Activated CD8-positive, alpha-beta memory T cell treated with anti-CD3 and anti-CD28 coated beads, Interleukin-2, amount 10 ng/mL, durations not matched to agents 7 days and 5 days (primary cell): ENCODE results near the gene FSD1. TPM values are rescaled to one million over a fixed set of nuclear protein-coding genes. Genes with fewer than 3 reads are reported as not detected.
"Not testable (repeated sequence)": the region's sequence is repeated elsewhere in the genome, so short reads cannot be mapped to it uniquely, and the experiment has no call there.

Experiments
- ATAC-seq: fragments of 150-1000 bp; cut with Tn5 transposase; one replicate; pipeline ENCODE4 v1.10.0; 2021; ENCODE audit warnings: moderate library complexity
- CTCF ChIA-PET: fragments of 350-600 bp; sonication (Branson Sonifier 250); formaldehyde crosslinking; loops from one replicate; lab custom pipeline; 2021; ENCODE audit warnings: antibody characterized with exemption; lab: Charles Lee
- DNase-seq: peaks from one replicate; pipeline ENCODE4 v3.0.0-alpha.2; 2020
- H3K27ac Mint-ChIP-seq: one replicate; pipeline ENCODE4 v1.8.0; 2021; ENCODE audit warnings: mild to moderate bottlenecking, mixed read lengths
- H3K27me3 Mint-ChIP-seq: one replicate; pipeline ENCODE4 v1.8.0; 2021; ENCODE audit warnings: mixed read lengths
- H3K36me3 Mint-ChIP-seq: one replicate; pipeline ENCODE4 v1.8.0; 2021; ENCODE audit warnings: mild to moderate bottlenecking, mixed read lengths
- H3K4me1 Mint-ChIP-seq: one replicate; pipeline ENCODE4 v1.8.0; 2021; ENCODE audit warnings: mixed read lengths
- H3K4me3 Mint-ChIP-seq: one replicate; pipeline ENCODE4 v1.8.0; 2021; ENCODE audit warnings: mild to moderate bottlenecking, moderate library complexity, mixed read lengths
- H3K9me3 Mint-ChIP-seq: one replicate; pipeline ENCODE4 v1.8.0; 2022; ENCODE audit warnings: low read depth, mixed read lengths
- total RNA-seq, 2 experiments: library from RNA; stranded (reverse); gene quantifications; one replicate each; pipeline ENCODE4 v1.2.3, GENCODE V29; 2021

Gene FSD1
- total RNA-seq, 2 experiments from 2014 or later: 24.7 to 30.6 TPM

DNA sequence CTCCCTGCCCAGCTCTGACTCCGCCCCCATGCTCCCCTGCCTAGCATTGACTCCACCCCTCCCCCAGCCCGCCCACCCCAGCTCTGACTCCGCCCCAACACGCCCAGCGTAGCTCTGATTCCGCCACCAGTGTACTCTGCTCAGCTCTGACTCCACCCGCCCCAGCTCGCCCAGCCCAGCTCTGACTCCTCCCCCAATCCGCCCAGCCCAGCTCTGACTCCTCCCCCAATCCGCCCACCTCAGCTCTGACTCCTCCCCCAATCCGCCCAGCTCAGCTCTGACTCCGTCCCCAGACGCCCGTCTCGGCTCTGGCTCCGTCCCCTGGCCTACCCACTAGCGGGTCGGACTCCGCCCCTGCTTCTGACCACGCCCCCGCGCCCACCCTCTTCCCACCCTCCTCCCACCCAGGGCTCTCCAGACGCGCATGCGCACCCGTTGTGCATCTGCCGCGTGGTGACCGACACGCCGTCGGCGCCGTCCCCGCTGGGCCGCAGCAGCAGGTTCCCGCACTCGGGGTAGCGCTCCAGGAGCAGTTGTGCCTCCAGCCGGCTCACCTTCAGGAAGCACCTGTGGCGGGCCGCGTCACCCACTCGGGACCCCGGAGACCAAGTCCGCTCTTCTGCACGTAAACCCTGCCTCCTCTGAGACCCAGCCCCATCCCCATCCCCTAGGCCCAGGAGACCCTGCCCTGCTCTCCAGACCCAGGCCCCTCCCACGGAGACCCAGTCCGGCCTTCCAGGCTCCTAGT is 24.0 kb downstream of the FSD1 start:
- Mint-ChIP-seq H3K9me3 (no peaks in the 10 kb centered on the region), H3K4me1 (peaks cover 28% of the 10 kb centered on the region), H3K4me3 (peak overlapping the region; percentile 85), H3K27ac (peak overlapping the region; percentile 87), H3K27me3 (peaks cover 8% of the 10 kb centered on the region), H3K36me3 (peaks cover 2% of the 10 kb centered on the region)
- CTCF ChIA-PET: interaction anchor here (0.9 to 1.3 kb wide), 4 partner anchors 15 to 74 kb away, joined by 3 to 6 read pairs (median 4); partner anchors contain the start of genes CHAF1A and MPND
- ATAC-seq (peak; percentile 85), DNase-seq (peak; percentile 98)

DNA sequence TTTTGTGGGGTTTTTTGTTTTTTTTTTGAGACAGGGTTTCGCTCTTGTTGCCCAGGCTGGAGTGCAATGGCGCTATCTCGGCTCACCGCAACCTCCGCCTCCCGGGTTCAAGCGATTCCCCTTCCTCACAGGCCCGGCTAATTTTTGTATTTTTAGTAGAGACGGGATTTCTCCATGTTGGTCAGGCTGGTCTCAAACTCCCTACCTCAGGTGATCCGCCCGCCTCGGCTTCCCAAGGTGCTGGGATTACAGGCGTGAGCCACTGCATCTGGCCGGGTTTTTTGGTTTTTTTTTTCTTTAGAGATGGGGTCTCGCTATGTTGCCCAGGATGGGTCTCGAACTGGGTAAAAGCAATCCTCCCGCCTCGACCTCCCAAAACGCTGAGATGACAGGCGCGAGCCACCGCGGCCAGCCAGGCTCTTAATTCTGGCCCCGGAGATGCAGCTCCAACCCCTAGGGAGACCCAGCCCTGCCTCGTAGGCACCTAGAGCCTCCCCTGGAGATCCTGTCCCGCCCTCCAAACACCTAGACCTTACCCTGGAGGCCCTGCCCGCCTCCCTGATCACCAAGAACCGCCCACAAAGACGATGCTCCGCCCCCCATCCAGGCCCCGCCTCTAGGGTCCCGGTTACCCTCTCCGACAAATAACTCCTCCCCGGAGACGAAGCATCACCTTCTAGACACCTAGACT is 24.7 kb downstream of the FSD1 start:
- ATAC-seq, CTCF ChIA-PET: not testable (repeated sequence)
- DNase-seq: peak; percentile 55

DNA sequence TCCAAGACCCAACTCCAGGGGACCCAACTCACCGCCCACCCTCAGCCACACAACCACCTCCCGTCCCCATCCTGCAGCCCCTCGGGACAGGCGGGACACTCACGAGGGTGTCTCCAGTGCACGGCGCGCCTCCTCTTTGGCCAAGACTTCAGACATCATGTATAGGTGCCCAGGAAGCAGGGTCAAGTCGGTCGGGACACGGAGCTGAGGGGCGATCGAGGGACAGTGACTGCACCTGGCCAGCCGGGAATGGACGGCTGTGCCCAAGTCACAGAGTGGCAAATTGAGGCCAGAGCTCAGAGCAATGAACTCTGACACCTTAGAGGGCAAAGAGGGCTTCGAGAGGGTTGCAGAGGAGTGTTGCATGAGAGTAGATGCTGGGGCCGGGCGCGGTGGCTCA is 25.5 kb downstream of the FSD1 start:
- H3K4me1 Mint-ChIP-seq: peaks cover 28% of the 10 kb centered on the region
- no peaks in the 10 kb centered on the region for H3K9me3 Mint-ChIP-seq
- H3K27me3 Mint-ChIP-seq: peaks cover 8% of the 10 kb centered on the region
- no peak overlapping the region for H3K4me3 Mint-ChIP-seq
- CTCF ChIA-PET: no interaction called here
- no peak for ATAC-seq
- peaks cover 2% of the 10 kb centered on the region for H3K36me3 Mint-ChIP-seq
- DNase-seq: no peak
- no peak overlapping the region for H3K27ac Mint-ChIP-seq

More for the DNA sequence above, 24.7 kb downstream of the FSD1 start:
- H3K9me3 Mint-ChIP-seq, H3K36me3 Mint-ChIP-seq, H3K27me3 Mint-ChIP-seq: not testable (repeated sequence)
- H3K4me3 Mint-ChIP-seq: peak overlapping the region; percentile 85
- peak overlapping the region; percentile 87 for H3K27ac Mint-ChIP-seq
- peaks cover 28% of the 10 kb centered on the region for H3K4me1 Mint-ChIP-seq

DNA sequence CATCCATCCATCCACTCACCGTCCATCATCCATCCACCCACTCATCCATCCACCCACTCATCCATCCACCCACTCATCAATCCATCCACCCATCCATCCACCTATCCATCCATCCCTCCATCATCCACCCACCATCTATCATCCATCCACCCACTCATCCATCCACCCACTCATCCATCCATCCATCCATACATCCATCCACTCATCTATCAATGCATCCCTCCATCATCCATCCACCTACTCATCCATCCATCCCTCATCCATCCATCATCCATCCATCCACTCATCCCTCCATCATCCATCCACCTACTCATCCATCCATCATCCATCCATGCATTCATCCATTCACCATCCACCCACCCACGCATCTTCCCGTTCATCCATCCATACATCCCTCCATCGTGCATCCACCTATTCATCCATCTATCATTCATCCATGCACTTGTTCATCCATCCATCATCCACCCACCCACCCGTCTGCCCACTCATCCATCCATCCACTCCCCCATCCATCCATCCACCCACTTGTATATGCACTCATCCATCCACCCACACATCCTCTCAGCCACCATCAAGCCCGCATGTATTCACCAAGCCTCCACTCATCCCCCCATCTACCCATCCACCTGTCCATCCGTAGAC is 30.7 kb downstream of the FSD1 start:
- Mint-ChIP-seq H3K27me3 (no peaks in the 10 kb centered on the region), H3K36me3 (peaks cover 3% of the 10 kb centered on the region), H3K4me3 (no peak overlapping the region), H3K4me1 (peaks cover 15% of the 10 kb centered on the region), H3K9me3 (peaks cover 3% of the 10 kb centered on the region), H3K27ac (no peak overlapping the region)
- CTCF ChIA-PET: interaction anchor here (1.0 kb wide), 1 partner anchor 17 kb away, joined by 3 read pairs; no protein-coding TSS in a partner anchor
- DNase-seq (no peak), ATAC-seq (no peak)

DNA sequence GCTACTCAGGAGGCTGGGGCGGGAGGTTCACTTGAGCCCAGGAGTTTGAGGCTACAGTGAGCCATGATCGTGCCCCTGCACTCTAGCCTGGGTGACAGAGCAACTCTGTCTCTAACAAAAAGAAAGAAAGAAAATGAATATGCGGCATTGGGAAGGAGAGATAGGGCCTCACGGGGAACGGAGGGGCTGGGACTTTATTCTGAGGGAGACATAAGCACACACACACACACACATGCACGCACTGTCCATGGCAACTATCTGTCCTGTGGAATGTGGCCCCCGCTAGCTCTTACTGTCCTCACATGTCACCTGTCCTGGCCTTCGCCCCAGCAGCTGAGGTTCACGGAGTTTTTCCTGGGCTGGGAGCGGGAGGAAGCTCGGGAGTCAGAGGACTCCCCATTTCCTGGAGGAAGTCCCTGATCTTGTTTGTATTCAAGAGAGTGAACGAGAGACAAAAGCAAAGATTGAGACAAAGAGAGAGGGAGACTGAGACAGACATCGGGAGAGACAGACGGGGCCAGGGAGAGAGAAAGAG is 33.6 kb downstream of the FSD1 start:
- CTCF ChIA-PET: interaction anchor here (0.6 to 2.7 kb wide), 4 partner anchors 15 to 473 kb away, joined by 3 to 15 read pairs (median 6); partner anchors contain the start of gene FSD1
- ATAC-seq (no peak), DNase-seq (no peak)
- H3K9me3 Mint-ChIP-seq: peaks cover 3% of the 10 kb centered on the region
- peaks cover 23% of the 10 kb centered on the region for H3K4me1 Mint-ChIP-seq
- H3K4me3 Mint-ChIP-seq: peak overlapping the region; percentile 87
- no peaks in the 10 kb centered on the region for H3K27me3 Mint-ChIP-seq
- H3K36me3 Mint-ChIP-seq: peaks cover 3% of the 10 kb centered on the region
- H3K27ac Mint-ChIP-seq: peak overlapping the region; percentile 83

DNA sequence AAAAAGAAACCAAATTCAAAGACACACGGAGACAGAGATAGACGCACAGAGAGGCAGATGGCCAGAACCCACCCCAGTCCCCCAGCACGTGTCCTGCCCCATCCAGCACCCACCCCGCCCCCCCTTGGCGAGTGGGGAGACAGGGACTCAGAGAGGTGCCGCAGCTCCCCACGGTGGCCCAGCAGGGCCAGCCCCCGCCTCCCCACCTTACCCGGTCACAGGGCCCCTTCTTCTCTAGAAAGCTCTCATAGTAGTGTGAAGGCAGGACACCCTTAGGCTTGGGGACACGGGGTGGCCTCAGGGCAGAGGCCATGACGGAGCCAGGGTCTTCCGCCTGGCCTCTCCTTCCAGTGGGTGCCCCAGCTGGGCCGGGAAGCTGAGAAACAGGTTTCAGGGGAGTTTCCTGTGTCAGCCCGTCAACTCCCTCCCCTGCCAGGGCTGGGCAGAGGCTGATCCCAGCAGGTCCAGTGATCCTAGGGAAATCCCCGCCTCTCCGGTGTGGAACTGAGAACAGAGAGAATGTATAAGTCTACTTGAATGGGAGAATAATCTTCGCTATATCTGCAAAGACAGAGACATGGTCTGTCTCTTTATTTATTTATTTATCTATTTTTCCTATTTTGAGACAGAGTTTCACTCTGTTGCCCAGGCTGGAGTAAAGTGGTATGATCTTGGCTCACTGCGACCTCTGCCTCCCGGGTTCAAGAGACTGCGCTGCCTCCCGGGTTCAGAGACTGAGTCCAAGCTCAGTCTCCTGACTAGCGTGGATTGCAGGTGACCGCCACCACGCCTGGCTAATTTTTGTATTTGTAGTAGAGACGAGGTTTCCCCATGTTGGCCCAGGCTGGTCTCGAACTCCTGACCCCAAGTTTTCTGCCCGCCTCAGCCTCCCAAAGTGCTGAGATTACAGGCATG is 34.3 kb downstream of the FSD1 start, which contains the start of gene STAP2:
Gene STAP2, minus strand, starts transcription at position 387 of the 915 bp plus-strand sequence. Its CDS starts 74 bp downstream, at position 313.
- no peak for DNase-seq
- ATAC-seq: no peak
- Mint-ChIP-seq H3K27me3 (no peaks in the 10 kb centered on the region), H3K36me3 (peaks cover 3% of the 10 kb centered on the region), H3K4me1 (peaks cover 23% of the 10 kb centered on the region), H3K9me3 (peaks cover 3% of the 10 kb centered on the region), H3K27ac (peak within 1 kb of the TSS; percentile 83), H3K4me3 (peak within 1 kb of the TSS; percentile 87)
- CTCF ChIA-PET: interaction anchor here (0.6 to 2.7 kb wide), 6 partner anchors 8 to 71 kb away, joined by 3 to 15 read pairs (median 6); partner anchors contain the start of gene FSD1

DNA sequence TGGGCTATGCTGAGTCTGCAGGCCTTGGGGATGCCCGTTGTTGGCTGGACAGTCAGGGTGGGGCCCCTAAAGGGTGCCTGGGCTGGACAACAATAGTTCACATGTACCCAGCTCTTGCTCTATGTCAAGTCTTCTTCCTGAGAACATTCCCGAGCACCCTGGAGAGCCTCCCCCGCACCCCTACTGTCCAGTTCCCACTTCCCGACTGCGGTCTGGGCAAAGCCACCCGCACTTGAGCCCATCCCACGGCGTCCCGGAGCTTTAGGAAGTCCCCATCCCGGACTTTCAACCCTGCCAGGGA is 37.9 kb downstream of the FSD1 start:
- CTCF ChIA-PET: interaction anchor here (0.8 to 3.7 kb wide), 17 partner anchors 8 to 233 kb away, joined by 3 to 53 read pairs (median 6); partner anchors contain the start of genes CHAF1A, SH3GL1, TMIGD2 and YJU2
- Mint-ChIP-seq H3K4me1 (peaks cover 32% of the 10 kb centered on the region), H3K27ac (peak overlapping the region; percentile 92), H3K9me3 (no peaks in the 10 kb centered on the region), H3K36me3 (peaks cover 11% of the 10 kb centered on the region), H3K27me3 (no peaks in the 10 kb centered on the region), H3K4me3 (peak overlapping the region; percentile 85)
- ATAC-seq (no peak), DNase-seq (no peak)

DNA sequence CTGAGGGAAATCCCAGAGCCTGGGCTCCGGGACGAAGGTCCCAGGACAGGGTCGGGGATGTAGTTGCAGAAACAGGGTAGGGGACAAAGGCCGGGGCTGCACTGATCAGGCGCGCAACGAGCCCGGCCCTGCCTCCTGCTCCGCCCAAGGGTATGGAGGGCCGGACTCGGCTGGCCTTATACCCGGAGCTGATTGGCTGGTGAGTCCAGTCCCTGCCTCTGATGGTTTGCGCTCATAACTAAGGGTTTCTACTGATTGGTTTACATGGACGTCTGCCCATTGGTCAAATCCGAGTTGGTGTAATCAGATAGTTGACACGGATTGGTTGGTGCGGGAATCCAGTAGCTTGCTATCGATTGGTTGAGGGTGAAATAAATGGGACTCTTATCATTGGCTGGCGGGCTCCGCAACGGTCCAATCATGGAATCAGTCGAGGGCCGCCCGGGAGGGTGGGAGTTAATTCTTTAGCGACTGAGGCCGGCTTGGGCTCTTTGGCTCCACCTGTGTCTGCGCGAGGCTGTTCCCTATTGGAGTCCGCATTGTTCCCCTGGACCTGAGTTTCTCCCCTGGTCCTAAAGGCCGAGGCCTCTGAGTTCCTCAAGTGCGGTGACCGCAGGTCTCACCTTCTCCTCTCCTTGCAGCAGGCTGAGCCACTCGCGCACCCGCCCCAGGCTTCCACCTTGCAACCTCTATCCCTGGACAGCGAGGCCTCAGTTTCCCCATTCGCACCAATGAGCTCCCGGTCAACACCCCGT is 38.4 kb downstream of the FSD1 start:
- Mint-ChIP-seq H3K4me1 (peaks cover 32% of the 10 kb centered on the region), H3K4me3 (peak overlapping the region; percentile 85), H3K9me3 (no peaks in the 10 kb centered on the region), H3K27me3 (no peaks in the 10 kb centered on the region), H3K27ac (peak overlapping the region; percentile 92), H3K36me3 (peaks cover 11% of the 10 kb centered on the region)
- DNase-seq (peak; percentile 97), ATAC-seq (peak; percentile 89)
- CTCF ChIA-PET: interaction anchor here (0.8 to 3.7 kb wide), 27 partner anchors 9 to 355 kb away, joined by 3 to 53 read pairs (median 4); partner anchors contain the start of genes CHAF1A, SH3GL1, TMIGD2 and YJU2

DNA sequence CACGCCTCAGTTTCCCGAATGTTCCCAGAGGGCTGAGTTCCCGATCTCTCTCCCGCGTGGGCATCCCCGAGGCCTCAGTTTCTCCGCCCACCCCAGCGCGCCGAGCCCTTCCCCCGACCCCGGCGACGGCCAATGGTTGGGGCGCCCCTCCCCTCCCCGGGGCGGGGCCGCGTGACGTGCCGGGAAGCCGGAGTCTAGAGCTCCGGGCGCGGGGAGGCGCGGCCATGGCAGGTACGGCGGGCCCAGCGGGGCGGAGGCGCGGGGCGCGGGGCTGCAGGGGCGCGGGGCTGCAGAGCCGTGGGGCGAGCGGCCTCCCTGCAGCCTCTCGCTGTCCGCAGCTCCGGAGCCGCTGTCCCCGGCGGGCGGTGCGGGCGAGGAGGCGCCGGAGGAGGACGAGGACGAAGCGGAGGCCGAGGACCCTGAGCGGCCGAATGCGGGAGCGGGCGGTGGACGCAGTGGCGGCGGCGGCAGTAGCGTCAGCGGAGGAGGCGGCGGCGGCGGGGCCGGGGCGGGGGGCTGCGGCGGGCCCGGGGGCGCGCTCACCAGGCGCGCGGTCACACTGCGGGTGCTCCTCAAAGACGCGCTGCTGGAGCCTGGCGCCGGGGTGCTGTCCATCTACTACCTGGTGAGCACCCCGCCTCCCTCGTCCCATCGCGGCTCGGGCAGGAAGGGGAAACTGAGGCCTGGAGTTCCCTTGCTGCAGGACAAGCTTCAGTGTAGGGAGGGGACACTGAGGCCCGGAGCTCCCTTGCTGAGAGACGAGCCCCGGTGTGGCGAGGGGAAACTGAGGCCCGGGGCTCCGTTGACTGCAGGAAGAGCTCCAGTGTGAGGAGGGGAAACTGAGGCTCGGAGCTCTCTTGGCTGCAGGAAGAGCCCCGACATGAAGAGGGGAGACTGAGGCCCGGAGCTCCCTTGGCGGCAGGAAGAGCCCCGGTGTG is 39.2 kb downstream of the FSD1 start, which contains the start of gene MPND:
Gene MPND, plus strand, starts transcription at position 193 of the 938 bp plus-strand sequence. Its CDS starts 32 bp downstream, at position 225.
- Mint-ChIP-seq H3K9me3 (no peaks in the 10 kb centered on the region), H3K36me3 (peaks cover 11% of the 10 kb centered on the region), H3K4me3 (peak within 1 kb of the TSS; percentile 85), H3K27me3 (no peaks in the 10 kb centered on the region), H3K4me1 (peaks cover 25% of the 10 kb centered on the region), H3K27ac (peak within 1 kb of the TSS; percentile 92)
- peak; percentile 94 for DNase-seq
- peak; percentile 76 for ATAC-seq
- CTCF ChIA-PET: interaction anchor here (0.9 to 3.7 kb wide), 24 partner anchors 9 to 356 kb away, joined by 3 to 53 read pairs (median 4); partner anchors contain the start of genes CHAF1A, SH3GL1, TMIGD2 and YJU2

DNA sequence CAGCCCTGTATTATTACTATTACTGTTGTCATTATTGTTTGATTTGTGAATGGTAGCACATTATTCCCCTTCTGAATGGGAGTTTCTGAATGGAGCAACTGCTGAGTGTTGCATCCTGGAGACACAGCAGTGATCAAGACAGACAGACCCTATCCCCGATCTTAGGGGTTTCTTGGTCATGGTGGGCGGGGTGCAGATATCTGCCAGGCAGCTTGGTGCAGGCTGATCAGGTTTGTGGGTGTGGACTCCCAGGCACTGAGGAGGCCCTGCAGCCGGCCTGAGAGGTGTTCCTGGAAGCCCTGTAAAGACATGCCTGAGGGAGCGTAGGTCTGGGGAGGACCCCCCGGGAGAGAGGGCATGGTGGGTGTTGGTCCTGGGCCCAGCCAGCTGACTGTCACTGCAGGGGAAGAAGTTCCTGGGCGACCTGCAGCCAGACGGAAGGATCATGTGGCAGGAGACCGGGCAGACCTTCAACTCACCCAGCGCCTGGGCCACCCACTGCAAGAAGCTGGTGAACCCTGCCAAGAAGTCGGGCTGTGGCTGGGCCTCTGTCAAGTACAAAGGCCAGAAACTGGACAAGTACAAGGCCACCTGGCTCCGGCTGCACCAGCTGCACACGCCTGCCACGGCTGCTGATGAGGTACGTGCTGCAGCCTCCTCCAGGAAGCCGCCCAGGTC is 41.1 kb downstream of the FSD1 start:
- peak overlapping the region; percentile 39 for H3K27ac Mint-ChIP-seq
- ATAC-seq: no peak
- H3K27me3 Mint-ChIP-seq: no peaks in the 10 kb centered on the region
- H3K36me3 Mint-ChIP-seq: peaks cover 11% of the 10 kb centered on the region
- DNase-seq: no peak
- H3K9me3 Mint-ChIP-seq: no peaks in the 10 kb centered on the region
- H3K4me3 Mint-ChIP-seq: no peak overlapping the region
- CTCF ChIA-PET: interaction anchor here (3.7 to 4.4 kb wide), 2 partner anchors 8 to 78 kb away, joined by 31 to 46 read pairs; no protein-coding TSS in a partner anchor
- peaks cover 19% of the 10 kb centered on the region for H3K4me1 Mint-ChIP-seq
